G401.6 (cell line): ENCODE measurements around the gene TGIF2LY.
"Not testable (repeated sequence)": the region's sequence is repeated elsewhere in the genome, so short reads cannot be mapped to it uniquely, and the experiment has no call there.

Experiments used
- FAIRE-seq: peaks from 2 replicates; lab custom pipeline; 2012; peaks lifted over from hg19 to GRCh38; lab: Jason Lieb, UNC

The TGIF2LY gene

GRCh38 chrY:3578767-3579166, at the start of gene TGIF2LY:
Gene TGIF2LY, plus strand, starts transcription at chrY:3579067. Its CDS starts 178 bp downstream, at chrY:3579245.
- not testable (repeated sequence) for FAIRE-seq
